OCI-LY3 (cell line): ENCODE data around the gene GNG2.

ENCODE experiments used
- EZH2phosphoT487 ChIP-seq: fragments of 200-600 bp; shearing (Covaris generic); IDR thresholded peaks from 2 replicates; pipeline ENCODE4 v1.6.1; 2018; ENCODE audit warnings: antibody characterized with exemption, mixed run types, low read depth
- TF ChIP-seq, protein P1 (sequence below): fragments of 200-600, 300-600 bp; sonication (generic); IDR thresholded peaks from 2 replicates; pipeline ENCODE4 v1.5.1; 2014; ENCODE audit warnings: antibody characterized with exemption, low read length, low read depth

DNA sequence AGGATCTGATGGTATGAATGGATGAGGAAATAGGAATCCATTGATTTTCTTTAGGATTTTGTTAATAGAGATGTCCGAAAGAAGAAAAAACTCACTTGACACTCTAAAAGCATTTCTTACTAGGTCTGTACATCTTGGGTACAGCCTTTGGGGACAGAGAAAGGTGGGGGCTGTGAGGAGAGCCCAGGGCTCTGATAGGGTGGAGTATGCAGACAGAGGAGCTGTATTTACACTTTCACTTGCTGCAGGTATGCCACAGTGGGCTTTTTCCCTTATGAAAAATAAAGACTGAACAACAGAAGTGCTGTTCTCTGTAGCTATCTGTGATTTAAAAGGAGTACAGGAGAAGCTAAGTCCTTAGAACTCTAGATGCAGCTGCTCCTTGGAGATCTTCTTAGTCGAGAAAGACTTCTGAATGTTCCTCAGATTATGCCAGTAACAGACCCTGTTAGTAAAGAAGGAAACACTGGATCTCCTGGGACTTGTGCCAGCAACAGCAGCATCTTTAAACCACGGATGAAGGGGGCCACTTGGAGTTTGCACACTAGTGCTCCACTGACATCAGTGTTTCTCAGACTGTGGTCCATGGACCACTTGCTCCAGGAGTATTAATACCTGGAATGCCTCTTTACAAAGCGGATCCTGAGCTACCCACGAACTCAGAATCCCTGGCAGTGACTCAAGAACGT lies 109.6 kb downstream of the GNG2 start:
- TF ChIP-seq, protein P1, sequence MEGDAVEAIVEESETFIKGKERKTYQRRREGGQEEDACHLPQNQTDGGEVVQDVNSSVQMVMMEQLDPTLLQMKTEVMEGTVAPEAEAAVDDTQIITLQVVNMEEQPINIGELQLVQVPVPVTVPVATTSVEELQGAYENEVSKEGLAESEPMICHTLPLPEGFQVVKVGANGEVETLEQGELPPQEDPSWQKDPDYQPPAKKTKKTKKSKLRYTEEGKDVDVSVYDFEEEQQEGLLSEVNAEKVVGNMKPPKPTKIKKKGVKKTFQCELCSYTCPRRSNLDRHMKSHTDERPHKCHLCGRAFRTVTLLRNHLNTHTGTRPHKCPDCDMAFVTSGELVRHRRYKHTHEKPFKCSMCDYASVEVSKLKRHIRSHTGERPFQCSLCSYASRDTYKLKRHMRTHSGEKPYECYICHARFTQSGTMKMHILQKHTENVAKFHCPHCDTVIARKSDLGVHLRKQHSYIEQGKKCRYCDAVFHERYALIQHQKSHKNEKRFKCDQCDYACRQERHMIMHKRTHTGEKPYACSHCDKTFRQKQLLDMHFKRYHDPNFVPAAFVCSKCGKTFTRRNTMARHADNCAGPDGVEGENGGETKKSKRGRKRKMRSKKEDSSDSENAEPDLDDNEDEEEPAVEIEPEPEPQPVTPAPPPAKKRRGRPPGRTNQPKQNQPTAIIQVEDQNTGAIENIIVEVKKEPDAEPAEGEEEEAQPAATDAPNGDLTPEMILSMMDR, result no peak
- TF ChIP-seq EZH2phosphoT487, result no peak
